Activated naive CD8-positive, alpha-beta T cell treated with anti-CD3 and anti-CD28 coated beads, Interleukin-2, amount 10 ng/mL, durations not matched to agents 7 days and 5 days (primary cell): ENCODE data around the gene FAM227B. TPM values are rescaled to one million over a fixed set of nuclear protein-coding genes. Genes with fewer than 3 reads are reported as not detected.
A peak's percentile ranks its signal among the peaks of the same experiment; 100 is the strongest.
"Not testable (repeated sequence)": the region's sequence is repeated elsewhere in the genome, so short reads cannot be mapped to it uniquely, and the experiment has no call there.

Experiments
- ATAC-seq: fragments of 150-1000 bp; cut with Tn5 transposase; one replicate; pipeline ENCODE4 v1.10.0; 2021; ENCODE audit warnings: low read depth, moderate library complexity
- POLR2A ChIA-PET: fragments of 350-600 bp; sonication (Branson Sonifier 250); formaldehyde crosslinking; loops from one replicate; lab custom pipeline; 2021; ENCODE audit warnings: antibody characterized with exemption; lab: Charles Lee
- DNase-seq: peaks from one replicate; pipeline ENCODE4 v3.0.0; 2021
- H3K27ac Mint-ChIP-seq: one replicate; pipeline ENCODE4 v1.8.0; 2022; ENCODE audit warnings: mild to moderate bottlenecking, mixed read lengths
- H3K27me3 Mint-ChIP-seq: one replicate; pipeline ENCODE4 v1.8.0; 2022; ENCODE audit warnings: mild to moderate bottlenecking, moderate library complexity, mixed read lengths
- H3K36me3 Mint-ChIP-seq: one replicate; pipeline ENCODE4 v1.8.0; 2021; ENCODE audit warnings: mild to moderate bottlenecking, mixed read lengths
- H3K4me1 Mint-ChIP-seq: one replicate; pipeline ENCODE4 v1.8.0; 2021; ENCODE audit warnings: mixed read lengths
- H3K4me3 Mint-ChIP-seq: one replicate; pipeline ENCODE4 v1.8.0; 2022; ENCODE audit warnings: mild to moderate bottlenecking, moderate library complexity, mixed read lengths
- H3K9me3 Mint-ChIP-seq: one replicate; pipeline ENCODE4 v1.8.0; 2021; ENCODE audit warnings: mixed read lengths
- total RNA-seq, 2 experiments: library from RNA; stranded (reverse); gene quantifications; one replicate each; pipeline ENCODE4 v1.2.3, GENCODE V29; 2021

The FAM227B gene
- total RNA-seq, 2 experiments from 2014 or later: 6.1 to 6.6 TPM

DNA sequence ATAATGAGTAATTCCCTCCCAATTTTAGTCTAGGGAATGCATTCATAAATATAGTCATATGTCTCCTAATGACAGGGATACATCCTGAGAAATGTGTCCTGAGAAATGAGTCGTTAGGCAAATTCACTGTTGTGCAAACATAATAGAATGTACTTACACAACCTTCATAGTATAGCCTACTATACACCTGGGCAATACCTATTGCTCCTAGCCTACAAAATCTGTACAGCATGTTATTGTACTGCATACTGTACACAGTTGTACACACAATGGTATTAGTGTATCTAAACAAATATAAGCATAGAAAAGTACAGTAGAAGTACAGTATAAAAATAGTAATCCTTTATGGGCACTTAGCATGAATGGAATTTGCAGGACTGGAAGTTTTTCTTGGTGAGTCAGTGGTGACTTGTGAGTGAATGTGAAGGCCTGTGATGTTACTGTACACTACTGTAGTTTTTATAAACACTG is 6.8 kb upstream of the FAM227B start:
- peaks cover 18% of the 10 kb centered on the region for H3K36me3 Mint-ChIP-seq
- POLR2A ChIA-PET: no interaction called here
- no peak overlapping the region for H3K27ac Mint-ChIP-seq
- peaks cover 7% of the 10 kb centered on the region for H3K9me3 Mint-ChIP-seq
- DNase-seq (no peak), ATAC-seq (no peak)
- no peak overlapping the region for H3K4me3 Mint-ChIP-seq
- no peaks in the 10 kb centered on the region for H3K27me3 Mint-ChIP-seq
- peaks cover 19% of the 10 kb centered on the region for H3K4me1 Mint-ChIP-seq

DNA sequence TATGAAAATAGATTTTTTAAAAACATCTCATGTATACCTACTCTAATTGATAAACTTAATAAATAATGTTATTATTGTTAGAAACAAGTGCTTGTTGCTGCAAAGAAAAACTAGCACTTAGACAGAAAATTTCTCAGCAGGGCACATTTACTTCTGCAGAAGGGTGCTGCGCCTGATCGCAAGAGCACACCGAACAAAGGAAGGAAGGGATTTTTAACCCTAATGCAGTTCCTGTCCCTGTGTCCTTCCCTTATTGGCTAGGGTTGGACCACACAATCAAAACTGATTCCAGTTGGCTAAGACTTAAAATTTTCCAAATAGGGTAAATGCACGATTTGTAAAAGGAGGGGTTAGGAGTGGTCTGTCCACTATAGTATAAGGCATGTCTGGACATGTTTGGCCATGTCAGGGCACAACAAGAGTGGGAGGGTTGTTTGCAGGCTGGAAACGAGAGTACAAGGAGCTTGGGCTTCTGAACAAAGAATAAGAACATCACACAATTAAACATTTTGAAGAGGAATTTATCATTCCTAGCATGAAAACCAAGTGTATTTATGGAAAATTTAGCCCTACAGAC is 4.9 kb upstream of the FAM227B start:
- Mint-ChIP-seq H3K36me3 (peaks cover 18% of the 10 kb centered on the region), H3K27me3 (no peaks in the 10 kb centered on the region), H3K4me3 (no peak overlapping the region), H3K9me3 (peaks cover 7% of the 10 kb centered on the region), H3K4me1 (peaks cover 29% of the 10 kb centered on the region), H3K27ac (no peak overlapping the region)
- ATAC-seq (no peak), DNase-seq (no peak)
- POLR2A ChIA-PET: no interaction called here

DNA sequence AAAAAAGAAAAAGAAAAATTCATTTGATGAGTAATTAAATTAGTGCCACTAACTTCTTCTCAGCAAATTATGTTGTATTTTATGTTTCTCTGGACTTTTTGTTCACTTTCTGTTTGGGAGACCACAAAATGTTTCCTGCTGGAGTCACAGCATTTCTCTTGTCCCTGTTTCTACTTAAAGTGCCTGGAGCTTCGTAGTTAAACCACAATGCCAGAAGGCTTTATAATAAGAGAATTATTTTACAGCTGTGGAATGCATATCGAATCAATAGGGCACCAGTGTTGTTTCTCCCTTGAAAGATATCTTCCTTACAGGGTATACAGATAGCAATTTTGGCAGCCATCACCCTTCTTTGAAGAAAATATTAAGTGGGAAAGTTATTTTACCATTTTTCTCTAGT is 3.4 kb upstream of the FAM227B start:
- peaks cover 30% of the 10 kb centered on the region for H3K4me1 Mint-ChIP-seq
- peak overlapping the region; percentile 71 for H3K27ac Mint-ChIP-seq
- ATAC-seq: no peak

DNA sequence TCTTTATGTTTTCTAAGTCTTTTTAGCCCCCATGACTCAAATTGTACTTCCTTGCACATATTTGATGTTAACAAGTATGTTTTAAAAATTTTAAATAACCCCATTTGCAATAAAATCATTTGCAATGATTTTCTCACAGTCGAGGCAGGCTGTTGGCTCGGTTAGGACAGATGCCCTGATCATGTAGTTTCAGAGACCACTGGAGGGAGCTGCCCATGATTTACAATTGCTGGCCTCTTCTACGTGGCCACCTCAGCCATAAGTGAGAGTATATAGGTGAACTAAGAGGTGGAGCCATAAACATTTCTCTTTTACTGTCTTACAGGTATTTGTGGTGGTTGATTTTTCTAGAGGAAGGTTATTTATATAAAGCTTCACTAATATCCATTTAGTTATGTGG is 1.9 kb upstream of the FAM227B start:
- ATAC-seq: no peak
- POLR2A ChIA-PET: no interaction called here

More for the DNA sequence above, 3.4 kb upstream of the FAM227B start:
- Mint-ChIP-seq H3K36me3 (peaks cover 17% of the 10 kb centered on the region), H3K27me3 (no peaks in the 10 kb centered on the region), H3K9me3 (peaks cover 7% of the 10 kb centered on the region), H3K4me3 (peak overlapping the region; percentile 38)
- POLR2A ChIA-PET: no interaction called here
- no peak for DNase-seq

DNA sequence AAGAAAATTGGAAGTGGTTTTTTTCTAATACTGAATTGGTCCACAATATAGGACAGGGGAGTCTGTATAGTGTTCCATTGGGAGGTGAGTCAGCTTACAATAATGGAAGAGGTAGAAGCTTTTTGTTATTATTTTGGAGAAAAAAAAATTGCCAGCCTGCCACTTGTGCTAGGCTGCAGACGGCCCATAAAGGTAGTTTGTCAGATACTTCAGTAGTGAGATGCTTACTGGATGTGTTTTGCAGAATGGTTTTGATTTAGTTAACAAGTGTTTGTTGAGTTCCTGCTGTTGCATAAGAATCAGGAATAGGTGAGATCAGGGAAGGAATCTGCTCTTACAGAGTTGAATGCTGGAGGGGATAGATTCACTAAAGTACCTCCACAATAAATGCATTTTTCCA is 1.3 kb upstream of the FAM227B start:
- POLR2A ChIA-PET: interaction anchor here (1.5 kb wide), 1 partner anchor 734 kb away, joined by 5 read pairs; the partner anchor contains the start of gene GABPB1
- DNase-seq (no peak), ATAC-seq (no peak)
- Mint-ChIP-seq H3K36me3 (peaks cover 18% of the 10 kb centered on the region), H3K9me3 (peaks cover 7% of the 10 kb centered on the region), H3K4me3 (peak overlapping the region; percentile 87), H3K4me1 (peaks cover 32% of the 10 kb centered on the region), H3K27ac (peak overlapping the region; percentile 14), H3K27me3 (no peaks in the 10 kb centered on the region)

More for the DNA sequence above, 1.9 kb upstream of the FAM227B start:
- Mint-ChIP-seq H3K4me1 (peaks cover 32% of the 10 kb centered on the region), H3K27ac (no peak overlapping the region), H3K36me3 (peaks cover 18% of the 10 kb centered on the region), H3K27me3 (no peaks in the 10 kb centered on the region), H3K9me3 (peaks cover 7% of the 10 kb centered on the region), H3K4me3 (peak overlapping the region; percentile 13)
- no peak for DNase-seq

DNA sequence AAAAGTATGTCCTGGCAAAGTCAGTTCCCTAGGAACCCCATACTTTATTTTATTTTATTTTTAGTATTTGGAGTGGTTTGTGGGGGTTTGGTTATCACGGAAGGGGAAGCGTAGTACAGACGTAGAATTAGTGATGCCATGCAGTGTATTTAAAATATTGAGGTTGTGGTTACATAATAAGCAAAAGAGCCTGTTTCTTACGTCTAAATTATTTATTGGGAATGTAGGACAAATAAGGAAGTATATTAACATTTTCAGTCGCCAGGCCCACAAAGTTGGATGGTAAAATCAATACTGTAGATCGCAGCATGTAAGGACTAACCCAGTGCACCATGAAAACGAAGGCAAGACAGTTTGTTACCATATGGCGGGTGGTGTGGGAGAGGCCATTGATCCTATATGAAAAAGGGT is 788 bp upstream of the FAM227B start:
- Mint-ChIP-seq H3K4me1 (peaks cover 32% of the 10 kb centered on the region), H3K4me3 (peak overlapping the region; percentile 87), H3K36me3 (peaks cover 15% of the 10 kb centered on the region), H3K27ac (peak overlapping the region; percentile 77), H3K27me3 (no peaks in the 10 kb centered on the region), H3K9me3 (peaks cover 7% of the 10 kb centered on the region)
- DNase-seq: no peak
- POLR2A ChIA-PET: interaction anchor here (0.7 to 1.5 kb wide), 2 partner anchors 734 to 815 kb away, joined by 3 to 5 read pairs; partner anchors contain the start of gene GABPB1
- no peak for ATAC-seq

DNA sequence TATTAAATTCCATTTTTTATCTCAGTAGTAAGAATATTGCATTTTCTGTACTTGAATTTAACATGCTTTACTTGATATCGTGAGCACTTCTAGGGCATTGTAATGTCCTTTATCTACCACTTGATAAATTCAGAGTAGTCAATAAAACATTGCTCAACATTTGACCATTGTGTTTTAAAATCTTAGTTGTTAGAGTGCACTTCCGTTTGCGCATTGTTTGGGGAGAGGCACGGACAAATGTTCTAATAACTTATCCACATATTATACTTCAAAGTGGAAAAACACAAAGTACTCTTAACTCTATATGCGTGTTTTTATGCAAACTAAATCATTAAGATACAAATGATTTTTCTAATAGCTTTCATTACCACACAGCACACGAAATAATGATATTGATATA is 419 bp downstream of the FAM227B start:
- H3K9me3 Mint-ChIP-seq: peaks cover 7% of the 10 kb centered on the region
- no peaks in the 10 kb centered on the region for H3K27me3 Mint-ChIP-seq
- peaks cover 32% of the 10 kb centered on the region for H3K4me1 Mint-ChIP-seq
- no peak for DNase-seq
- no peak for ATAC-seq
- H3K4me3 Mint-ChIP-seq: peak overlapping the region; percentile 87
- peaks cover 12% of the 10 kb centered on the region for H3K36me3 Mint-ChIP-seq
- H3K27ac Mint-ChIP-seq: peak overlapping the region; percentile 89
- POLR2A ChIA-PET: interaction anchor here (0.7 to 1.5 kb wide), 2 partner anchors 119 to 735 kb away, joined by 3 to 5 read pairs; partner anchors contain the start of gene GABPB1

DNA sequence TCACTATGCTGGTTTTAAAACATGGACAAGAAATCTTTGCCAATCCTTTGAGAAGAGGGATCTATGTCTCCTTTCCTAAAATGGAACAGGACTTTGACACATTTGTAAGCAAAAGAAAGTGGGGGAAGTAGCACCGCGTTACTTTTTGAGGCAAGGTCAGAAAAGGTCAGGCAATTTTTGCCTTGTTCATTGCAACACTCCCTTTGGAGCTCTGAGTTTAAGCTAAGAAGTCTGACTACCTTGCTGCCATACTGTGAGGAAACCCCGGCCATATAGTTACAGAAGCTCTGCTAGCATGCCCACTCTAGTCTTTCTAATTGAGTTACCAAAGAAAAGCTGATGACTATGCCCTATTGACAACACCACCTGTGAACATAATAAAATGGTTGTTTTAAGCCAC is 1.4 kb downstream of the FAM227B start:
- ATAC-seq: no peak
- H3K27me3 Mint-ChIP-seq: no peaks in the 10 kb centered on the region
- H3K4me3 Mint-ChIP-seq: no peak overlapping the region
- H3K4me1 Mint-ChIP-seq: peaks cover 31% of the 10 kb centered on the region
- DNase-seq: no peak
- peaks cover 8% of the 10 kb centered on the region for H3K9me3 Mint-ChIP-seq
- peaks cover 17% of the 10 kb centered on the region for H3K36me3 Mint-ChIP-seq
- POLR2A ChIA-PET: no interaction called here
- H3K27ac Mint-ChIP-seq: no peak overlapping the region

DNA sequence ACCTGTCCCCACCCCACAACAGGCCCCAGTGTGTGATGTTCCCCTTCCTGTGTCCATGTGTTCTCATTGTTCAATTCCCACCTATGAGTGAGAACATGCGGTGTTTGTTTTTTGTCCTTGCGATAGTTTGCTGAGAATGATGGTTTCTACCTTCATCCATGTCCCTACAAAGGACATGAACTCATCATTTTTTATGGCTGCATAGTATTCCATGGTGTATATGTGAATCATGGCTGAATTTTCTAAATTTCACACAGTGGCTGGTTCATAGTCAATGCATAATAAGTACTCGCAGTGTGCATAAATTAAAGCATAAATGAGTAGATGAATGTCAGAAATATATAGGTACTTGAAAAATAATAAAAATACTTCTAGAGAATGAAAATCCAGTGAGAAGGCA is 8.4 kb downstream of the FAM227B start:
- Mint-ChIP-seq H3K36me3 (peaks cover 24% of the 10 kb centered on the region), H3K9me3 (peaks cover 11% of the 10 kb centered on the region)
- H3K4me3 Mint-ChIP-seq, DNase-seq, H3K27ac Mint-ChIP-seq, H3K4me1 Mint-ChIP-seq, H3K27me3 Mint-ChIP-seq, POLR2A ChIA-PET, ATAC-seq: not testable (repeated sequence)

DNA sequence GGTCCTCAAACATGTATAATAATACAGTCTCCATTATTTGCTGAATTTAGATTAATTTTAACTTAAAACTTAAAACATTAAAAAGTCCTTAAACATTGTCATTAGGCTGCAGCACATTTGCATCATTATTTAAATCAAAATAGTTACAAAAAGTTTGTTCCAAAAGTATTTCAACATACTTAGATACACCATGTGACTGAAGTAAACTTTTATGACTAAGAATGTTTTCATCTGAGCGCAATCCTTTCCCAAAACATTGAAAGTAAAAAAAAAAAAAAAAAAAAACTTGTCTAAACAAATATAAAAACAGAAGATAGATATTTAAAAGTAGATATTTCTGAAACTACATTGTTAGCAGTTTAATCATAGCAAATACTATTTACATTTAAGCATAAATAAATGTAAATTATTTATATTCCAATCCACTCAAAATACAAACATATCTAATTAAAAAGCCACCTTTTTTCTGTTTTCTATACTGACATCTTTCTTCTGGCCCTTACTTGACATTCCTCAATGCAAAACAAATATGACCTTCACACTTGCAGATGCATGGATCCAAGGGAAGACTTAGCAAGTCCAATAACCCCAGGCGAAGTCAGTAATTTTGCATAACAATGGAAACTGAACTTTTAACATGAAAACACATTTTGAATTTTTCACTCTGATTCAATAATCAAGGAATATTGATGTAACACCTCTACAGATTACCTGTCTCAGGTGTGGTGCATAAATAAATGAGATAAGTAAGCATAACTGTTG is 10.3 kb downstream of the FAM227B start:
- H3K4me3 Mint-ChIP-seq: no peak overlapping the region
- H3K36me3 Mint-ChIP-seq: peaks cover 20% of the 10 kb centered on the region
- no peak overlapping the region for H3K27ac Mint-ChIP-seq
- H3K4me1 Mint-ChIP-seq: no peaks in the 10 kb centered on the region
- no peak for DNase-seq
- ATAC-seq: no peak
- POLR2A ChIA-PET: no interaction called here
- no peaks in the 10 kb centered on the region for H3K27me3 Mint-ChIP-seq
- H3K9me3 Mint-ChIP-seq: peaks cover 8% of the 10 kb centered on the region

DNA sequence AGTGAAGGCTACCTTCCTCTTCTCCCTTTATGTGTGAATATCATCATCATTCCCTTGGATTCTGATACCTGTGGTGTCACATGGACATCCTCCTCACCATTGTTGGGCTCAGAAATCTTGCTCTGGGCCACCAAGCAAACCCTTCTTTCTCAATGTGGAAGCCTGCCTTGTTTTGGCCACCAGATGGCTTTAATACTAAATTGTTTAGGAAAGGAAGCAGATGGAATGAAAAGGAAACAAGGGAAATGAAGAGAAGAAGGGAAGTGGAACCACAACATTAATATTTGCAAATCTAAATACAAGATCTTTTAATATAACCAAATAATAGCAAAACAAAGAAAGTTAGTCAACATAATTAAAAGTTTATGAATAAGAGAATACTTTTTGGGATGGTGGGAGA is 14.0 kb downstream of the FAM227B start:
- Mint-ChIP-seq H3K4me1 (no peaks in the 10 kb centered on the region), H3K27me3 (no peaks in the 10 kb centered on the region), H3K27ac (no peak overlapping the region), H3K9me3 (peaks cover 5% of the 10 kb centered on the region), H3K36me3 (peaks cover 3% of the 10 kb centered on the region), H3K4me3 (no peak overlapping the region)
- DNase-seq: no peak
- POLR2A ChIA-PET: no interaction called here
- ATAC-seq: no peak

DNA sequence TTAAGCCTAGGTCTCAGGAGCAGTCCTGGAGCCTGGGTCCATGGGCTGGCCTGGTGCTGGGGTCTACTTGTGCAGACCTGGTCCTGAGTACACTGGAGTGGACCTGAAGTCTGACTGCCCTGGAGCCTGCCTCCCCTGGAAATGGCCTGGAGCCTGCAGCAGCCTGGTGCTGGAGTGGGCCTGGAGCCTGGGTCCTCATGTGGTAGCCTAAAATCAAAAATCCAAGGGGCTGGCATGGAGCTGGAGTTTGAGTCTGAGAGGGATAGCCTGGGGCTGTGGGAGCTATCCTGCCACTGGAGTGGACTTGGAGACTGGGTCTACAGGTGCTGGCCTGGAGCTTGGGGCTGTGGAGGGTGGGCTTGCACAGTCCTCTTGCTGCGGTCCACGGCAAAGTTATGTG is 15.0 kb downstream of the FAM227B start:
- no peak overlapping the region for H3K27ac Mint-ChIP-seq
- peaks cover 7% of the 10 kb centered on the region for H3K9me3 Mint-ChIP-seq
- no peaks in the 10 kb centered on the region for H3K4me1 Mint-ChIP-seq
- no peak overlapping the region for H3K4me3 Mint-ChIP-seq
- DNase-seq: no peak
- no peaks in the 10 kb centered on the region for H3K27me3 Mint-ChIP-seq
- ATAC-seq: no peak
- peaks cover 4% of the 10 kb centered on the region for H3K36me3 Mint-ChIP-seq
- POLR2A ChIA-PET: no interaction called here

DNA sequence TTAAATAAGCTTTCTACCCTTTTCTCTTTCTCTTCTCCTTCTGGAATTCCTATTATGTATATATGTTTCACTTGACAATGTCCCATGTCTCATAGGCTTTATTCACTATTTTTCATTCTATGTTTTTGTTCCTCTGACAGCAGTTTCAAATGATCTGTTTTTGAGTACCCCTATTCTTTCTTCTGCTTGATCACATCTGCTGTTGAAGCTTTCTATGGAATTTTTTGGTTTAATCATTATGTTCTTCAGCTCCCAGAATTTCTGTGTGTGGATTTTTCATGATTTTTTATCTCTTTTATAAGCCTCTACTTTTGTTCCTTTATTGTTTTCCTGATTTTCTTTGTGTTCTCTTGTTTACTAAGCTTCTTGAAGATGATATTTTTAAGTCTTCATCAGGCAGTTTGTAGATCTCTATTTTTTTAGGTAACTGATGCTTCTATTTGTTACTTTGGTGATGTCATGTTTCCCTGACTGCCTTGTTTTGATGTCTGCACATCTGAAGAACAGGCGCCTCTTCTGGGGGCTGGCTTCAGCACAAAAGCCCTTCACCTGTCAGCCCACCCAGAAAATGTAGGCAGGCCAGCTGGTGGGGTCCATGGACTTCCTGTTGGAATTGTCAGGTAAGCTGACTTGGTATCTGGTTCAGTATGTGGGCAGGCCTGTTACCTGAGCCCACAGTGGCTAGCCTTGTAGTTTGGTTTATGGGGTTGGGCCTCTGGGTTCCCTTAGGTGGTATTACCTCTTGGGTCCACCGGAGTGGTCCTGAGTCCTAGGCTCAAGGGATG is 15.8 kb downstream of the FAM227B start:
- POLR2A ChIA-PET: no interaction called here
- H3K4me3 Mint-ChIP-seq: no peak overlapping the region
- no peak overlapping the region for H3K27ac Mint-ChIP-seq
- H3K36me3 Mint-ChIP-seq: peaks cover 4% of the 10 kb centered on the region
- DNase-seq: no peak
- H3K27me3 Mint-ChIP-seq: no peaks in the 10 kb centered on the region
- H3K4me1 Mint-ChIP-seq: no peaks in the 10 kb centered on the region
- peaks cover 7% of the 10 kb centered on the region for H3K9me3 Mint-ChIP-seq
- no peak for ATAC-seq
